HepG2 (cell line): ENCODE results near the gene TOLLIP. TPM values are rescaled to one million over a fixed set of nuclear protein-coding genes. Genes with fewer than 3 reads are reported as not detected.

Experiments used
- BATF2 ChIP-seq: sonication (generic); formaldehyde crosslinking; IDR thresholded peaks from 2 replicates; pipeline ENCODE4 v1.8.0; 2022; ENCODE audit warnings: mild to moderate bottlenecking, missing genetic modification reagents, moderate library complexity
- E2F2 ChIP-seq: sonication (generic); formaldehyde crosslinking; IDR thresholded peaks from 2 replicates; pipeline ENCODE4 v1.4.0; 2020; ENCODE audit warnings: missing genetic modification reagents, borderline replicate concordance
- FOXA3 ChIP-seq: IDR thresholded peaks from 2 replicates; pipeline ENCODE4 v1.6.1; 2016; ENCODE audit warnings: missing genetic modification reagents, missing compliant biosample characterization
- HIC2 ChIP-seq: sonication (generic); formaldehyde crosslinking; IDR thresholded peaks from 2 replicates; pipeline ENCODE4 v1.9.0; 2022; ENCODE audit warnings: low read depth, missing genetic modification reagents
- MED13 ChIP-seq: sonication (generic); formaldehyde crosslinking; IDR thresholded peaks from 2 replicates; pipeline ENCODE4 v1.5.0; 2020; ENCODE audit warnings: missing genetic modification reagents
- PAWR ChIP-seq: sonication (generic); formaldehyde crosslinking; IDR thresholded peaks from 2 replicates; pipeline ENCODE4 v1.4.0; 2020; ENCODE audit warnings: missing genetic modification reagents, mild to moderate bottlenecking, borderline replicate concordance
- TERF1 ChIP-seq: sonication (generic); formaldehyde crosslinking; IDR thresholded peaks from 2 replicates; pipeline ENCODE4 v1.8.0; 2022; ENCODE audit warnings: mild to moderate bottlenecking, missing genetic modification reagents, moderate library complexity
- TFDP2 ChIP-seq: sonication (generic); formaldehyde crosslinking; IDR thresholded peaks from 2 replicates; pipeline ENCODE4 v1.4.0; 2020; ENCODE audit warnings: missing genetic modification reagents
- TSC22D2 ChIP-seq: sonication (generic); formaldehyde crosslinking; IDR thresholded peaks from 2 replicates; pipeline ENCODE4 v1.5.1; 2020; ENCODE audit warnings: missing genetic modification reagents, mild to moderate bottlenecking, borderline replicate concordance
- ZBED4 ChIP-seq: sonication (generic); formaldehyde crosslinking; IDR thresholded peaks from 2 replicates; pipeline ENCODE4 v1.4.0; 2020; ENCODE audit warnings: missing genetic modification reagents, borderline replicate concordance
- ZNF143 ChIP-seq: sonication (generic); formaldehyde crosslinking; IDR thresholded peaks from 2 replicates; pipeline ENCODE4 v1.4.0; 2020; ENCODE audit warnings: missing genetic modification reagents
- ZNF263 ChIP-seq: sonication (generic); formaldehyde crosslinking; IDR thresholded peaks from 2 replicates; pipeline ENCODE4 v1.4.0; 2020; ENCODE audit warnings: missing genetic modification reagents
- ZNF451 ChIP-seq: sonication (generic); formaldehyde crosslinking; IDR thresholded peaks from 2 replicates; pipeline ENCODE4 v1.5.0; 2020; ENCODE audit warnings: mild to moderate bottlenecking, missing genetic modification reagents
- ZNF550 ChIP-seq: sonication (generic); formaldehyde crosslinking; IDR thresholded peaks from 2 replicates; pipeline ENCODE4 v1.4.0; 2020; ENCODE audit warnings: mild to moderate bottlenecking, missing genetic modification reagents, borderline replicate concordance
- ZNF747 ChIP-seq: sonication (generic); formaldehyde crosslinking; IDR thresholded peaks from 2 replicates; pipeline ENCODE4 v1.8.1; 2023; ENCODE audit warnings: missing genetic modification reagents, mild to moderate bottlenecking, borderline replicate concordance
- ZNF850 ChIP-seq: sonication (generic); formaldehyde crosslinking; conservative IDR thresholded peaks from 2 replicates; pipeline ENCODE4 v1.9.0; 2021; ENCODE audit warnings: mild to moderate bottlenecking, missing genetic modification reagents
- polyA plus RNA-seq, 8 experiments: library from polyadenylated mRNA; depleted of rRNA in 3 of 8; stranded (reverse) in 7 of 8; unstranded in 1 of 8; fragments of >200 nt; fragmentation: Illumina TruSeq in 4 of 8; extraction: Trizol in 4 of 8; gene quantifications; 2 replicates each; pipeline versions ENCODE4 v1.2.1 to v1.2.3, GENCODE V29; 2011 to 2016; ENCODE audit warnings: low read depth in 4 of 8, missing spikeins in 1 of 8, mixed read lengths in 1 of 8; ENCODE audit not compliant: insufficient read depth in 1 of 8
- total RNA-seq, 5 experiments: library from RNA; depleted of rRNA; stranded (reverse); fragments of >200 nt; fragmentation: Illumina TruSeq; extraction: Trizol; gene quantifications; 2 replicates each; pipeline ENCODE4 v1.2.3, GENCODE V29; 2016; ENCODE audit warnings: low read depth in 1 of 5

TOLLIP gene
- total and polyA plus RNA-seq, 2 of the 13 experiments (the other 11 are each of a cell fraction or from before 2014, with no cell fraction given) = 25.9 to 47.5 TPM

GRCh38 chr11:1298695-1299492 lies 10.5 kb downstream of the TOLLIP start (continued):
- no peak for TF ChIP-seq ZNF550 (CRISPR knock-in tag)
- TF ChIP-seq FOXA3 (CRISPR knock-in tag) = peak; percentile 78
- TF ChIP-seq ZNF451 (CRISPR knock-in tag) = no peak
- TF ChIP-seq ZNF850 (CRISPR knock-in tag) = no peak
- TF ChIP-seq PAWR (CRISPR knock-in tag) = no peak
- TF ChIP-seq ZBED4 (CRISPR knock-in tag) = no peak
- TF ChIP-seq BATF2 (CRISPR knock-in tag) = no peak
- TF ChIP-seq ZNF263 (CRISPR knock-in tag) = peak; percentile 92
- peak; percentile 34; the same call in 1 of the 2 replicates for TF ChIP-seq ZNF143
- no peak for TF ChIP-seq MED13 (CRISPR knock-in tag)
- TF ChIP-seq TERF1 (CRISPR knock-in tag) = no peak
- no peak for TF ChIP-seq E2F2 (CRISPR knock-in tag)
- peak; percentile 71 for TF ChIP-seq TFDP2 (CRISPR knock-in tag)
- TF ChIP-seq ZNF747 (CRISPR knock-in tag) = peak; percentile 53; the same call in 1 of the 2 replicates
- TF ChIP-seq HIC2 (CRISPR knock-in tag) = peak; percentile 76; the same call in 1 of the 2 replicates
- TF ChIP-seq TSC22D2 (CRISPR knock-in tag) = 0 out of 2 replicates have a peak, but pooled peaks have one; percentile 49
